T47D (cell line): ENCODE measurements around the gene TRIB2.

Experiments
- DNase-seq, 2 experiments: peaks; one replicate each; pipeline versions ENCODE4 v3.0.0 to v3.0.0-alpha.2; 2011 to 2012; ENCODE audit warnings: low read depth in 1 of 2, low spot score in 1 of 2
- JUND ChIP-seq: IDR thresholded peaks from 2 replicates; pipeline ENCODE4 v1.6.1; 2012; ENCODE audit warnings: low read depth
- in situ Hi-C: cut with HindIII; loops from 2 replicates; pipeline ENCODE4 v1.10.0; 2016; ENCODE audit warnings: low sequenced_read_pairs, low pct_unique_long_range_greater_than_20kb

TRIB2 gene

DNA sequence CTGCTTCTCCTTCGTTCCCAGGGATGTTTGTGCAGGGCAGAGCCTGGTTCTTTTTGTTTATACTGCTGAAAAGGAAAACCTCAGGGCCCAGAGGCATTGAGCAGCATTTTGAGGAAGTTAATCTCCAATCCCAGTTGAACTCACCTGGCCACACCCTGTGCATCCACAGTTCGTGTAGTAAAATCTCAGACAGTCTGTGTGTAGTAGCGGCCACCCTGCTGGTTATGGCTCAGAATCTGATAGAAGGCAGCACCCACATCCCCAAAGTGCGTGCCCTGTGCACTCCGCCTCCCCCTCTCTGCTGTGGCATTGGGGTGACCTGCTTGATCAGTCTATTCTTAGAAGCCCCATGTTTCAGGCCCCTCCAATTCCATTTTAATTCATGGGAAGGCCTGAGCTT is 10.9 kb downstream of the TRIB2 start:
- TF ChIP-seq JUND: no peak
- DNase-seq: no peak
- in situ Hi-C loops: no loop called here

DNA sequence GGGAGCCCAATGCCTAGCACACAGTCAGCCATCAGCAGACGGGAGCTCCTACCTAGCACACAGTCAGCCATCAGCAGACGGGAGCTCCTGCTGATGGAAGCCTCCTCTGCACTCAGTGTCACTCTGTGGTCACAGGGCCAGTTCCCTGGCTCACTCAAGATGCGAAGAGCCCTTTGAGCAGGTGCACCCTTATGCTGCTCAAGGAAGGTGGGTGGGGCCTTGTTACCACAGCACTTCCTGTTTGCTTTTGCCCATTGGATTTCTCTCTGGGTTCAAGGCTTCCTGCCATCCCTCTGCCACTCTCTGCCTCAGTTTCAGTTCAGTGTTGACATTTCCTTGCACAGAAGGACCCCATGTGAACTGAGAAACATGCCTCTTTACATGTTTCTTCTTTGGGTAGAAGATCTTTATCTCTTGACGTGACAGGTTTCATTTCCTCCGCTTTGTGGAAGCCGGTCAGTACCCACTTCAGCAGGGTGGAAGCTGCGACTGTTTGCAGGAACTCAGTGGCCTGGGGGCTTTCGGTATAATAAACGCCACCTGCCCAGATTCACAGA is 11.6 kb downstream of the TRIB2 start:
- DNase-seq: no peak

DNA sequence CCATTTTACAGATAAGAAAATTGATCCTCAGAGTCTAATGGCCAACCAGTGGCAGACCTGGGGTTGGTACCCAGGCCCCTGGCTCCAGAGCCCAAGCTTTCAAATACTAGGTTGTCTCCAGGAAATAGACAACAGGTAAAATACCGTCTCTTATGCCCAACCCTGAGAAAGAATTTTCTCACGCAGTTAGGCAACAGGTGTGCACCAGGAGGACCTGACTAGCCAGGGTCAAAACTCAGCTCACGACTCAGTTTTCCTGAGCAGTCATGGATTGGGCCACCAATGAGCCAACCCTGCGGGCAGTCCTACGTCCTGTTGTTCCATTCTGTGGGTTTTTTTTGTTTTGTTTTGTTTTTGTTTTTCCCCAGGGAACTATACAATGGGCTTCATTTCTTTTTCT is 13.5 kb downstream of the TRIB2 start:
- DNase-seq: no peak
- TF ChIP-seq JUND: no peak
- in situ Hi-C loops: no loop called here

More for the DNA sequence above, 11.6 kb downstream of the TRIB2 start:
- TF ChIP-seq JUND: no peak
- in situ Hi-C loops: no loop called here

DNA sequence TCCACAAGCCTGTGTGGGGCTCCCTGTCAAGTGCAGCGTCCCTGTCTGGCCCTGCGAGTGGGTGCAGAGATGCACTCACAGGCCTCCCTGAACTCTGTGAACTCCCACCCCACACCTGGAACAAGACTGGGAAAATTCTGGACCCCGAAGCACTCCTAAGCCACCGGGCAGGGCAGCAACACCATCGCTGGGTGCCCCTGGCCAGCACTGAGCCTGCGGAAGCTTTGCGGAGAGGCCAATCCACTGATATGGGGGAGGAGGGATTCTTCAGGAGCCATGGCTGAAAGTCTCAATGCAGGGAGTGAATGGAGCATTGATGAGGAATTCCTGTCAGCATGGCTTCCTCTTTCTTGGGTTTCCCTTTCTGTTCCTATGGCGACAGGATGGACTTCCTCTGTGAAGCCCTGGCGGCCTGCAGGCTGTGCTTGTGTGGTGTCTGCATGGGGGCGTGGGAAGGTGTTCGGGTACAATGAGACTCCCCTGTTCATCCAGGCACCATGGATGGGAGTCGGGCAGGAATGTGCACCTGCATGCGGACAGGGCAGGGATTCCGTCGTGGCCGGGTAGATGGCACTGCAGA is 15.1 kb downstream of the TRIB2 start:
- TF ChIP-seq JUND: no peak
- no peak for DNase-seq
- in situ Hi-C loops: no loop called here

DNA sequence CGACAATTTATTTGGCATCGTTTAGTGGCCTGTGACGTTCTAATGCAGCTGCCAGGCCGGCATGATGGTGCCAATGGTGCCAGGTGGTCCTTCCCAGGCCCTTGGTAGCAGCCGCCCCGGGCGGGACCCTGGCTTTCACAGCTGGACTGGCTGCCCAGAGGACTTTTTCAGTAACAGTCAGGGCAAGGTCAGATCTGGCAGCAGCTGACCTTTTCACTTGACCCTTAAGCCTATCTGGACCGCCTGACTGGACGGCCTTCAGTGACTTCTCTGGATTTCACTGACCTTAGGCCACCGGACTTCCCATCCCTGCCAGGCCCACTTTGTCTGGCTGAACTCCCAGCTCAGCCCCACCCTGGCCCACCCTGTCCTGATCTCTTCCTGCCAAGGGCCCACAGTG is 15.9 kb downstream of the TRIB2 start:
- TF ChIP-seq JUND: no peak
- in situ Hi-C loops: no loop called here
- no peak for DNase-seq

DNA sequence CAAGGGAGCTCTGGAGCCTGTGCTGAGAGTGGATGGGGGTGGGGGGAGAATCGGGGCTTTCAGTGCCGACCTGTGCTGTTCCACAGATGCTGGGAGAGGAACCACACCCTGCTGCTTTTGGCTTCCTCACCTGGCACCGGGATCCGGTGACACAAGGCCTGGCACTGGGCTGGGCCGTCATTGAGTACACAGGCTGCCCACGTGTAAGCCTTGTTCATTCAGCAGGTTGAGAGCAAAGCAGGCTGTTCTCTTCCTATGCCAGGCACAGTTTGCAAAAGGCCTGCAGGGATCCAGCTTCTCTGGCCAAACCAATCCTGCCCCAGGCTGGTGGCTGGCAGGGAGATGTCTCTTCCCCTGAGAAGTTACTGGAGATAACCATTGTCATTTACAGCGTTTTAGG is 17.1 kb downstream of the TRIB2 start:
- in situ Hi-C loops: no loop called here
- no peak for DNase-seq
- TF ChIP-seq JUND: no peak

DNA sequence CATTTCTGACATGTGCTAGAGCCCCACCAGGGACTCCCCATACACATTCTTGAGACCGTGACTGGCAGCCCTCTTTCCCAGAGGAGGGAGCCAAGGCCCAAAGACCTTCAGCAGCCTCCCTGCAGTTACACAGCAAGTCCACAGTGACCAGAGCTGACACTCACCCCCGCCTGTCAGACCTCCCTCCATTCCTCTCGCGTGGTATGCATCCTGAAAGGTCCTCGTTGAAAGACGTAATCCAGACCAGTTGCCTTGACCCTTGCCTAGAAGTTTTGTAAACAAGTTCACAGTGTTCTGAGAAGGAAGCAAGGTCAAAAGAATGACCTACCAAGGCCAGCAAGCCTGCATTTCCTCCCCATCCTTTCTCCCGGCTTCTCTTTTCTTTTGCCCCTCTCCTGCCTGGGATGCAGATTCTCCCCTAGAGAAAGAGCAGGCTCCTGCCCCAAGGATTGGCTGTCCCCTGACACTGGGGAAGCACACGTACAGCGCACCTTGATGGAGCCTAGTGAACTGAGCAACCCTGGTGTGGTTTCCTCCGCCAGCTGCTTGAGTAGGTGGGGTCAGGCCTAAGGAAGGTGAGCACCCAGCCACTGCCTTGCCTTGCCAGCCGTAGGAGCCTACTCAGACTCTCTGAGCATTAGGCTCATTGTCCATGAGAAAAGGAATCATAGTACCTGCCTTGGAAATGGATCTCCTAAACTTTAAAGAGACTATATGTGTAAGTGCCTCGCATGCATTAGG is 18.3 kb downstream of the TRIB2 start:
- DNase-seq: no peak
- in situ Hi-C loops: no loop called here
- no peak for TF ChIP-seq JUND

DNA sequence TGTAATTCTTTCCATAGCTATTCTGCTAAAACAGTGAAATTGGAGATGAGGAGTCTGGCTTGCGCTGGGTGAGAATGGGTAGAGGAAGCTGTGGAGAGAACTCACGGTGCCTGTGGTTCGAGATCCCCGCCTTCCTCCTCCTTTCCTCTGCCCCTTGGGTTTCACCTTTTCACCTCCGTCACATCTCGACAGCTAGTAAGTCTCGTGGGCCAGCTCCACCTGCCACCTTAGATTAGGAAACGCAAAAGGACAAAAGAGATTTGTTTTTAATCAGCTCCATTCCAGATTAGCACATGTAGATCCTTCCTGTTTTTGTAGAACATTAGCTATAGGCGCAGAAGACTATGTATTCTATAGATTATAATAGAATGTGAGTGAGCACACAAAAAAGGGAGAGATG is 20.6 kb downstream of the TRIB2 start:
- no peak for DNase-seq
- no peak for TF ChIP-seq JUND
- in situ Hi-C loops: no loop called here

DNA sequence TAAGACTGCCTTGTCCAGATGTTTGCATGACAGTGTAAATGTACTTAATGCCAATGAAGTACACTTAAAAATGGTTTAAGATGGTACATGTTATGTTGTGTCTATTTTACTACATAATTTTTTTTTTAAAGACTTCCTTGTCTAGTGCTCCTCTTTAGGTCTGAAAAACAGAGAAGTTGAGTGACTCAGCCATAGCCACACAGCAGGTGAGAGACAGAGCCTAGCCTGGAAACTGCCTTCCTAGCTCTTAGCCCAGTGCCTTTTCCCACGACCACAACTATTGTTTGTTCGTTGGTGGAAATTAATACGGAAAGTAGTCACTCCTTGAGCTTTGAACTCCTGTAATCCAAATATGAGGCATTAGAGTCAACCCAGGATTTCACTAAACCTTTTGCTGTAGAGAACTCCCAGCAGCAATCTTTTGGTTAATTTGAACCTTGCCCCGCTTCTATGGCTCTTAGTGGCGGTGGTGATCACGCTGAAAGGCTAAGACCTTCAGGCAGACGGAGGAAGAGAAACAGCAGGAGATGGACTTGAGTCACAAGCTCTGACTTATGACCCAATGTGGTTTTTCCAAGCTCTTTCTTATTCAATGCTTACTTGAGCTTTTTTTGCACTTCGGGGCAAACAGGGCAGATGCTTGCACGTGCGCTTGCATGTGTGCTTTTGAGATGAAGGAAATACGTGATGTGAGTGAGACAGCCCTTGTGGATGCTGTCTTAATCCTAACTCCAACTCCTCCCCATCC is 21.2 kb downstream of the TRIB2 start:
- no peak for TF ChIP-seq JUND
- in situ Hi-C loops: no loop called here
- no peak for DNase-seq

DNA sequence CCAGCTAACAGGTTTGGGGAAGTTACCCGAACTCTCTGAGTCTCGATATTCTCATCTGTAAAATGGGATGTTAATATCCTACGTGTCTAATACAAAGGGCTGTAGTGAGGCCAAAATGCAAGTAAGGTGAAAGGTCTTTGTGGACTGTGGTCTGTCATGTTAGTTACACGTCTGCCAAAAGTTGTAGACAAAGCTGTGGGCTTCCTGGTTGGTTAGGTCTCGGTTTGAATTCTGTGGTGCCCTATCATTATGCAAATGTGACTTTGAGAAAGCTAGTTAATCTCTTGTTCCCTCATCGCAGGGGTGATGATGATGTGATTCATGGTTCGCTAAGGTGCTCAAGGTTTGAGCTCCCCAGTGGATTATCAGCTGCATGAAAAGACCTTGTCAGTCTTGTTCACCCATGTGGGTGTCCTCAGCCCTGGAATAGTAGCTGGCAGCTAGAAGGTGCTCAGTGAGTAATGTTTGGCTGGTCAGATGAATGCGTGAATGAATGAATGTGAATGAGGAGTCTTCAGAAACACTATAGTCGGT is 23.1 kb downstream of the TRIB2 start:
- in situ Hi-C loops: no loop called here
- no peak for DNase-seq
- no peak for TF ChIP-seq JUND

DNA sequence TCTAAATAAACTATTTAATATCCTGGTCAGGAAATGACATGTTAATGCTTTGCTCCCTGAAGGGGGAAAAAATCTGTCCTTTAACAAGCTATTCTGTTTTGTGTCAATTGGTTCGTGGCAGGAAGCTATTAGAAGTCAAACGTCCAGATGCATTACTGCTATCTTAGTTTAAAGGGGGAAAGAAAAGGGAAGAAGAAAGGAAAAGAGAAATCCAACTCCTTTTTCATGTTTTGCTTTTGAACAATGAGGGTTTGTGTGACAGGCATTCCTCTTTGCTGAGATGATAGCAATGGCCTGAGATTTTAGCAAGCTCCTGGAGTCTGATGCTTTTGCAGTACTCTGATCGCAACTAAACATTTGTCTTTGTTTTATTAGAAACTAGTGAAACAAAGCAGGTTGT is 24.6 kb downstream of the TRIB2 start:
- no peak for TF ChIP-seq JUND
- DNase-seq: no peak
- in situ Hi-C loops: no loop called here

DNA sequence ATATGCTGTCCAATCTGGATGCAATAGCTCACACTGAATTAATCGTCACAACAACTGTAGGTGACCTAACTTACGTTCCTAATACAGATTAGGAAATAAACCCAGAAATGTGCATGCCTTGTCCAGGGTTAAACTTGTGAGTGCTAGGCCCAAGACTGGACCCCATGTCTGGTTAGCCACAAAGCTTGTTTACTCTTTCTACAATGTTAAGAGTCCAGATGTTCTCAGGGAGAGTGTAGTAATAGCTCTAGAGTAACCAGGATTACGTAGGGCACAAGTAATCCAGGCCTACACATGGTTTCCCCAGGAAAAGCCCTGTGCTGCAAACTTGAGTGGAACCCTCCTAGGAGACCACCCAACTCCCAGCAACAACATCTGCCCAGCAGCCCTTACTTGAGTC is 26.2 kb downstream of the TRIB2 start:
- in situ Hi-C loops: no loop called here
- no peak for TF ChIP-seq JUND
- DNase-seq: no peak

DNA sequence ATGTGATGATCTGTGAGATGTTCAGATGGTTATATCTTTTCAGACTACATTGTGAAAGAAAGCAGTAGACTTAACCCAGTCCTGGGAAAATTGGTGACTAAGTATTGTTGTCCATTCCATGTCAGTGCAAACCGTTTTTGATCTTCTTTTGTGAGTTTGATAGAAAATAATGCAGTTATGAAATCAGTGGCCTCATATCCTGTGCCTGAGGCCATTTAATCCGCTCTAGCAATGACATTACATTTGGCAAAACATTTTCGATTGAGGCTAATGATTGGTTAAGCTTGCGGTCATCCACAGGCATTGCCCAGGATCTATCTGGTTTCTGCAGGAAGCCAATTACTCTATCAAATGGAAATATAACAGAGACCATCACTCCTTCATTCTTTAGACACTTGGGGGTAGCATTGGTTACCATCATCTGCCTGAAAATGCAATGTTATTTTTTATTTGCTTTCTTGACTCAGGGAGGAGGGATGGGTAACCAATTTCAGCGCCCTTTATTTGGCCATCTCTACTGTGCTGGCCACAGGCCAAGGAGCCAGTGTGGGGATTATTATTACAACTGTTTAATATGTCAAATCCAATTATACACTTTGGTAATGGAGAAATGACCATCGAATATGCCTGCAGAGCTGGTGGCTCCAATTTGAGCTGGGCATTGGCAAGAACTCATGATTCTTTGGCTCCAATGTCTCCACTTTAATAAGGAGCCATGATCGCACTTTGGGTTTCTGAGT is 33.6 kb downstream of the TRIB2 start:
- in situ Hi-C loops: no loop called here
- TF ChIP-seq JUND: no peak
- DNase-seq: no peak
